Non-pigmented ciliary epithelial cell (primary cell): ENCODE results near the gene ZNF280A.
"Not testable (repeated sequence)": the region's sequence is repeated elsewhere in the genome, so short reads cannot be mapped to it uniquely, and the experiment has no call there.

Experiments
- DNase-seq: peaks from one replicate; pipeline ENCODE4 v3.0.0-alpha.2; 2010; ENCODE audit warnings: low read depth

Gene ZNF280A

DNA sequence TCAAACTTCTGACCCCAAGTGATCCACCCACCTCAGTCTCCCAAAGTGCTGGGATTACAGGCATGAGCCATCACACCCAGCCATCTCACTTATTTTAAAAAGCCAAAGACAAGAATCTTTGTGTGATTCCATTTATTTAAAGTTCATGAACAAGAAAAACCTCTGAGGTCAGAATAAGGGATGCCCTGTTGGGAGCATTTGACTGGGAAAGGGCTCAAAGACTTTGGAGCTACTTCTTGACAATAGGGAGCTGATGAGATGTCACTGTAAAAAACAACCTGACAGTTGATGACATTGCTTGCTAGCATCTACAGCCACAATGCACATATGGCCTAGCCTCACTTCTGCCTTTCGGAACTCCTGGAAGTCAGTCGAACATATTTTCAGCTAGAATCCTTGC is 6.5 kb downstream of the ZNF280A start:
- no peak for DNase-seq

DNA sequence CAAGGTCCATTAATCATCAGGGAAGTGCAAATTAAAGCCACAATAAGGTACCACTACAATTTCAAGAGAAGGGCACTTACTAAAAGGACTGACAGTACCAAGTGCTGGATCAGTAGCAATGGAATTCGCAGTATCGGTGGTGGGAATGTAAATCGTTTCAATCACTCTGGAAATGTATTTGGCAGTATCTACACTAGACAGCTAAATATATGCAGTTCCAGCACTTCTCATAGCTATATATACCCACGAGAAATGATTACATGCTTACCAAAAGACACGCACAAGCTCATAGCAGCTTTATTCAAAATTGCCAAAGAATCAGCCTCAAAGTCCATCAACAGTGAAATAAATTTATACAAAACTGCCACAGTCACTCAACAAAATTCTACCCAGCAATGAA is 7.1 kb downstream of the ZNF280A start:
- no peak for DNase-seq

- not testable (repeated sequence) for DNase-seq
These were observed 9.2 kb downstream of the ZNF280A start for GRCh38 chr22:22510833-22511232.

DNA sequence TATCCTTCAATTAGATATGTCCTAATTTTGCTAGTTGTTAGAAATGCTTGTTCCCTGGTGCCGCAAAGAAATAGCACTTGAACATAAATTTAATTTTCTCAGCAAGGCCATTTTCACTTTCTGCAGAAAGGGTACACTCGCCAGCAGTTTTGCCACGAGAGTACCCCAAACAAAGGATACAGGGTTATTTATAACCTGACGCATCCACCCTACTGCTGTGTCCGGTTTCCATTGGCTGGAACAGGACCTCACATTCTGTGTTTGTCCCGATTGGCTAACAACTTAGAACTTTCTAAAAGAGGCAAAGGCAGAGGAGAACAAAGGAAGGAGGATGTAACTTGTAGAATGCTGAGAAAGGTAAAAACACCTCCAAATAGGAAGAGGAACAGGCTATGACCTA is 10.2 kb downstream of the ZNF280A start:
- not testable (repeated sequence) for DNase-seq

DNA sequence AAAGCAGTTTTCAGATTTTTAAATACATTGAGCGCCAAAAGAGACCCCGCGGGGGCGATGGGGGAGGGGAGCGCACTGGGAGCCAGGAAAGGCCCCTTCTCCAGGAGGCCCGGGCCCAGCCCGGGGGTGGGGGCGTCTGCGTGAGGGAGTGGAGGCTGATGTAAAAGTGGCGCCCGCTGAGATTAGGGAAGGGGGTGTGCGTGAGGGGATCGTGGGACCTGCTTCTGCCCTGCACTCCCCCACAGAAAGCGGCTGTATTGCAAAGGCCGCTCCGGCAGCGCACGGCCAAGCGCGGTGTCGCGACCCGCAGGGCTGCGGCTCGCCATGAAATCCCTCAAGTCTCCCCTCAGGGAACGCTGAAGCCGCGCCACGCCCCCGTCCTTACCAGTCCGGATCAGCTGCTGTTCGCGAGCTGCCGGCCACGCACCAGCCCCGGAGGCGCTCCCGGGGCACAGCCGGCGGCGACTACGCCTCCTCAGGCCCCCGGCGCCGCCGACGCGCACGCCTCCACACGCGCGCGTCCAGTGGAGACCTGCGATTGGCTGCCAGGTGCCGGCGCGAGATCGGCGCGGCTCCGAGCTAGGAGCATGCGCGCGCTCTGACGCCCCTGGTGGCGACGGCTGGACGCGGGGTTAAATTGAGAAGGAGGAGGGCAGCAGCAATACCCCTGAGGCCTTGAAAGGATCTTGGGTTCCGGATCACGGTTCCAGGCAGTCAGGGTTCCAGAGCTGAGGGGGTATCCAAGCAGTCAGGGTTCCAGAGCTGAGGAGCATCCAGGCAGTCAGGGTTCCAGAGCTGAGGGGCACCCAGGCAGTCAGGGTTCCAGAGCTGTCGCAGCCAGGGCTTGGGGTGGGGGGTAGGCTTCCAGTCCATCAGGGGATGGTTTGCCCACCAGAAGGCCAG is 11.5 kb downstream of the ZNF280A start, which contains the start of gene ZNF280B:
ZNF280B (minus strand) TSS at position 469 of the 903 bp plus-strand sequence. CDS start 19,344 bp downstream, outside the sequence.
- DNase-seq = peak; percentile 23

- DNase-seq = no peak
These were observed 12.3 kb downstream of the ZNF280A start for GRCh38 chr22:22507743-22508273.

- DNase-seq = no peak
These were observed 13.3 kb downstream of the ZNF280A start for GRCh38 chr22:22506736-22507135.

- no peak for DNase-seq
These were observed 21.8 kb downstream of the ZNF280A start for GRCh38 chr22:22498267-22498666.

DNA sequence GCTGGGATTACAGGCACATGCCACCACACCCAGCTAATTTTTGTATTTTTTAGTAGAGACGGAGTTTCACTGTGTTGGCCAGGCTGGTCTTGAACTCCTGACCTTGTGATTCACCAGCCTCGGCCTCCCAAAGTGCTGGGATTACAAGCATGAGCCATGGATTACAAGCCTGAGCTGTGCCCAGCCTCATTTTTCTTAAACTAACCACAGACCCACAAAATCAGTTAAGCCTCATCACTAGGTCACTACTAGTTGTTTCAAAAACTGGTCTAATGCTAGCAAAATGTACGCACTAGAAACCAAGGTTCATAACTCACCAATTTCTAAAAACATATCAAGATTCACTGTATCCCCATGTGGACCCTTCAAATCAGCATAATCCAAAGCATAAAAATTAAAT is 28.5 kb downstream of the ZNF280A start:
- DNase-seq = not testable (repeated sequence)

DNA sequence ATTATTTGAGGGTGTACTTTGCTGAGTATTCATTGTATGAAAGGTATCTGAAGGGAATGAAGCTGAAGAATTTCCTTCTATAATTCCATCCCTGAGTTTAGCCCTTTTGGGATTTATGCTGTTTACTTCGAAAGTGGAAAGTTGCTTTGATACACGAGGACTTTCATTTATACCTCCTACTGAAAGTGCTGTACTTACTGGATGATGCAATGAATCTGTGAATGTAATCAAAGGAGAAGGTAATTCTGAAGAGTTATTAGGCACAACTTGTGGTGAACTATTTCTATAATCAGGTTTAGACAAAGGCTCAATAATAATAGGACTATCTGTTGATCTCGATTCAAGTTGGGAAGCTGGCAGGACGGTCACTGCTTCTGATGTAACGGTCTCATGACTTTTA is 31.3 kb downstream of the ZNF280A start:
- DNase-seq = no peak

DNA sequence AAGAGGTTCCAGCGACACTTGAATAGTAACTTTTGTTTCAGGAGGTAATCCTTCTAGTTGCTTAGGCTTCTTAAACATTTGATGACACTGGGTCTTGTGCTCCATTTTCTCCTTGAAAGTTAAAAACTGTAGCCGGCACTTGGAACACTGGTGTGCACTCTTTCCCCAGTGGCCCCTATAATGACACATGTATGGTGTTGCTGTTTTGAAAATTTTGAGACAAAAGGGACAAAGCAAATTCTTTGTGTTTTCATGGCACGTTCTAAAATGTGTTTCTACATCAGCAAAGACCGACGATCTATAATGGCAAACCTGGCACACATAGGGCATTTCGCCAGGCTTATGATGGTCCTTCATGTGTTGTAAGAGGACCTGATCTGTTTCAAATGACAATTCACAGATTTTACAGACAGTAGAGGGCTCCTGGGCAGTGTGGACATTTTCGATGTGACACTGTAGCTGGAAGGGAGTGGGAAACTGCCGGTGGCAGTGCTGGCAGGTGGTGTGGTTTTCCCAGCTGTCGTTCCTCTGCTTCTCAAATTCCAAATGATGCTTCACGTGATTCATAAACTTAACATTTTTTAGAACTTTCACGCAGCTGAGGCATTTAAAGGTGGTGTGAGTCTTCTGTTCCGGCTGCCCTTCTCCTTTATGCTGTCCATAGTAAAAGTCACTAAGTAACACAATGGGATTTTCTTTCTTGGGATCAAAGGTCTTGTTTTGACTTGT is 32.0 kb downstream of the ZNF280A start:
- DNase-seq = no peak

DNA sequence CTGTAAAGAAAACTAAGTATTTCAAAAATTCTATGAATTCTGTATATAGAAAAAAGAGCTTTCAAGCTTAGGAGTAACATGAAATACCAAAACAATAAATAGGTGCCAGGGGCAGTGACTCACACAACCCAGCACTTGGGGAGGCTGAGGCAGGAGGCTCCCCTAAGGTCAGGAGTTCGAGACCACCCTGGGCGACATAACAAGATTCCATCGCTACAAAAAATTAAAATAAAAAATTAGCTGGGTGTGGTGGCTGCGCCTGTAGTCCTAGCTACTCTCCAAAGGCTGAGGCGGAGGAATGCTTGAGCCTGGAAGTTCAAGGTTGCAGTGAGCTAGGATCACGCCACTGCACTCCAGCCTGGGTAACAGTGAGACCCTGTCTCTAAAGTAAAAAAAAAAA is 33.0 kb downstream of the ZNF280A start:
- DNase-seq = no peak

GRCh38 chr22:22486132-22486899 is 33.8 kb downstream of the ZNF280A start:
- DNase-seq = no peak

DNA sequence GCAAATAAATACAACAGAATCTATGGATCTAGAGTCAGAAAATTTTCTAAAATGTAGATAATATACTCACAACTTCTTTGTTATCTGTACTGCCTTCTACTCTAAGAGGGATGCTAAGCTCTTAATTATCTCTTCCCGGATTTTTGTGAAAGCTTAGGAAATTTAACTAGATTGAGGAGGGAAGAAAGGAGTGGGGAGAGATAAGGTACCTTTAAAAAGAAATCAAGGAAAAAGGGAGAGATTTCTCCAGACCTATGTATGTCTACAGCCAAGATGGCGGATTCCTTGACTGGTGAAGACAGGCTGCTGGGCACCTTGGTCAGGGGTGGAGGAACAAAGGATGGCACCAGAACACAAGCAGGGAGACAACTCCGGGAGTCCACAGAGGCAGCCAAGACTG is 34.5 kb downstream of the ZNF280A start:
- no peak for DNase-seq

GRCh38 chr22:22484023-22484422 is 36.0 kb downstream of the ZNF280A start:
- DNase-seq = no peak

- no peak for DNase-seq
These were observed 39.1 kb downstream of the ZNF280A start for GRCh38 chr22:22480940-22481339.

DNA sequence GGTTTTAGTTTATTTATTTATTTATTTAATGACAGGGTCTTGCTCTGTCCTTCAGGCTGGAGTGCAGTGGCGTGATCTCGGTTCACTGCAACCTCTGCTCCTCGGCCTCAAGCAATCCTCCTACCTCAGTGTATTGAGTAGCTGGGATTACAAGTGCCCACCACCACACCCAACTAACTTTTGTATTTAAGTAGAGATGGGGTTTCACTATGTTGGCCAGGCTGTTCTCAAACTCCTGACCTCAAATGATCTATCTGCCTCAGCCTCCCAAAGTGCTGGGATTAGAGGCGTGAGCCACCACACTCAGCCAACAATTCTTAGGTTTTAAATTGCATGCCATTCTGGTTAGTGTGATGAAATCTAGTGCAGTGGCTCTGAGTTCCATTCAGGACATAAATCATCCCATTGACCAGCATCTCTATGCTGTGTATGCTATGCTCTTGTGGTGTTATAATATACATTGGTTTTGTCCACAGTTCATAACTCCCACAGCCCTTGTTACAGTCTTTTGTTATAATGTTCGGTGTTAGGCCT is 40.0 kb downstream of the ZNF280A start:
- no peak for DNase-seq

- DNase-seq = no peak
These were observed 41.0 kb downstream of the ZNF280A start for GRCh38 chr22:22479116-22479515.

GRCh38 chr22:22478470-22478869 is 41.6 kb downstream of the ZNF280A start:
- DNase-seq = no peak

GRCh38 chr22:22474733-22475132 is 45.3 kb downstream of the ZNF280A start:
- no peak for DNase-seq

GRCh38 chr22:22471104-22471503 is 49.0 kb downstream of the ZNF280A start:
- not testable (repeated sequence) for DNase-seq

GRCh38 chr22:22469527-22469926 is 50.5 kb downstream of the ZNF280A start:
- no peak for DNase-seq
